Astrocyte (in vitro differentiated cells and primary cell): ENCODE data around the gene KRTAP21-2. TPM values are rescaled to one million over a fixed set of nuclear protein-coding genes. Genes with fewer than 3 reads are reported as not detected.

Source experiments
- DNase-seq: peaks from one replicate; pipeline ENCODE4 v3.0.0-alpha.2; 2010; ENCODE audit warnings: low read depth
- FAIRE-seq: peaks from 2 replicates; lab custom pipeline; 2011; peaks lifted over from hg19 to GRCh38; lab: Jason Lieb, UNC
- H2AFZ ChIP-seq: 2 replicates; pipeline ENCODE4 v1.6.0; 2012; ENCODE audit warnings: low read depth, low read length, inconsistent platforms
- H3K27ac ChIP-seq: 2 replicates; pipeline ENCODE4 v1.5.1; 2011; ENCODE audit warnings: low read depth, low read length, inconsistent platforms
- H3K27me3 ChIP-seq: 2 replicates; pipeline ENCODE4 v1.6.0; 2011; ENCODE audit warnings: low read length, inconsistent platforms; ENCODE audit not compliant: insufficient read depth
- H3K36me3 ChIP-seq: 2 replicates; pipeline ENCODE4 v1.5.1; 2011; ENCODE audit warnings: low read length, inconsistent platforms; ENCODE audit not compliant: insufficient read depth
- H3K4me1 ChIP-seq: 2 replicates; pipeline ENCODE4 v1.5.1; 2011; ENCODE audit warnings: low read length, inconsistent platforms; ENCODE audit not compliant: insufficient read depth
- H3K4me2 ChIP-seq: 2 replicates; pipeline ENCODE4 v1.6.0; 2012; ENCODE audit warnings: low read length, inconsistent platforms
- H3K4me3 ChIP-seq: 2 replicates; pipeline ENCODE4 v1.5.1; 2011; ENCODE audit warnings: low read depth, mild to moderate bottlenecking, low read length, inconsistent platforms; ENCODE audit not compliant: insufficient read depth
- H3K79me2 ChIP-seq: 2 replicates; pipeline ENCODE4 v1.6.0; 2012; ENCODE audit warnings: mild to moderate bottlenecking, low read length, inconsistent platforms; ENCODE audit not compliant: insufficient read depth
- H3K9ac ChIP-seq: 2 replicates; pipeline ENCODE4 v1.6.0; 2012; ENCODE audit warnings: mild to moderate bottlenecking, low read length, inconsistent platforms
- H3K9me3 ChIP-seq: 2 replicates; pipeline ENCODE4 v1.5.1; 2012; ENCODE audit warnings: low read depth, mild to moderate bottlenecking, low read length, inconsistent platforms; ENCODE audit not compliant: insufficient read depth
- H4K20me1 ChIP-seq: 2 replicates; pipeline ENCODE4 v1.6.0; 2012; ENCODE audit warnings: low read length, inconsistent platforms; ENCODE audit not compliant: insufficient read depth
- H3K27ac Mint-ChIP-seq: one replicate; pipeline ENCODE4 v1.8.0; 2021; ENCODE audit warnings: mild to moderate bottlenecking, mixed read lengths; ENCODE audit not compliant: unreplicated experiment
- H3K27me3 Mint-ChIP-seq: one replicate; pipeline ENCODE4 v1.8.0; 2021; ENCODE audit warnings: low read depth, mixed read lengths; ENCODE audit not compliant: unreplicated experiment
- H3K36me3 Mint-ChIP-seq: one replicate; pipeline ENCODE4 v1.8.0; 2021; ENCODE audit warnings: low read depth, mixed read lengths; ENCODE audit not compliant: unreplicated experiment
- H3K4me1 Mint-ChIP-seq: one replicate; pipeline ENCODE4 v1.8.0; 2021; ENCODE audit warnings: low read depth, mixed read lengths; ENCODE audit not compliant: unreplicated experiment
- H3K4me3 Mint-ChIP-seq: one replicate; pipeline ENCODE4 v1.8.0; 2021; ENCODE audit warnings: mild to moderate bottlenecking, moderate library complexity, mixed read lengths; ENCODE audit not compliant: unreplicated experiment
- H3K9me3 Mint-ChIP-seq: one replicate; pipeline ENCODE4 v1.8.0; 2021; ENCODE audit warnings: mild to moderate bottlenecking, mixed read lengths; ENCODE audit not compliant: unreplicated experiment
- EZH2 ChIP-seq: IDR thresholded peaks from 2 replicates; pipeline ENCODE4 v1.6.1; 2012; ENCODE audit warnings: mild to moderate bottlenecking, low read length, inconsistent platforms; ENCODE audit not compliant: insufficient read depth
- total RNA-seq: library from RNA; stranded (reverse); gene quantifications from 2 replicates; pipeline ENCODE4 v1.2.1, GENCODE V29; 2021
- TF ChIP-seq, protein P1 (sequence below): IDR thresholded peaks from 2 replicates; pipeline ENCODE4 v1.5.1; 2011; ENCODE audit warnings: low read depth, mild to moderate bottlenecking, inconsistent platforms, low read length, moderate library complexity; ENCODE audit not compliant: insufficient read depth

Gene KRTAP21-2
- total RNA-seq, 1 donor from 2014 or later: not detected

DNA sequence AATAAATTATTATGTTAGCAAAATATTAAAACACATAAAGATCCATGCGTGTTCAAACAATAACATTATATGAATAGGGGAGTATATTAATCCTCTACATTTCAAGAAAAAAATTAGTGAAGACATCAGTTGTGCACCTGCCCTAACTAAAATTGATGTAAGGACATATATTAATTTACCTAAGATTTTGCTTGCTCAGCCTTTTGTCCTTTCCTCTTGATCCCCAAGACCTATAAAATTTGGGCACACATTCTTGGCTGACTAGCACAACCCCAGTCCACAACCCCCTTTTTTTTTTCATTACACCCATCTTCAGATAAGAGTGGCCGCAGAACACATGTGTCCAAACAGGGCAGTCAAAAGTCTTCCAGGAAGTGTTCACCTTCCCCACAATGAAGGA is 6.6 kb downstream of the KRTAP21-2 start:
- Histone ChIP-seq H3K27me3 (no peaks in the 10 kb centered on the region), H3K9me3 (no peaks in the 10 kb centered on the region), H3K36me3 (no peaks in the 10 kb centered on the region), H3K4me2 (no peak overlapping the region), H3K4me1 (no peaks in the 10 kb centered on the region), H4K20me1 (no peaks in the 10 kb centered on the region), H2AFZ (no peak overlapping the region), H3K9ac (no peak overlapping the region), H3K27ac (no peak overlapping the region), H3K4me3 (no peak overlapping the region), H3K79me2 (no peaks in the 10 kb centered on the region)
- no peak overlapping the region for H3K27ac Mint-ChIP-seq
- H3K36me3 Mint-ChIP-seq: no peaks in the 10 kb centered on the region
- no peak for FAIRE-seq
- no peaks in the 10 kb centered on the region for H3K4me1 Mint-ChIP-seq
- H3K27me3 Mint-ChIP-seq: no peaks in the 10 kb centered on the region
- H3K4me3 Mint-ChIP-seq: no peak overlapping the region
- no peak for TF ChIP-seq EZH2
- TF ChIP-seq, protein P1, sequence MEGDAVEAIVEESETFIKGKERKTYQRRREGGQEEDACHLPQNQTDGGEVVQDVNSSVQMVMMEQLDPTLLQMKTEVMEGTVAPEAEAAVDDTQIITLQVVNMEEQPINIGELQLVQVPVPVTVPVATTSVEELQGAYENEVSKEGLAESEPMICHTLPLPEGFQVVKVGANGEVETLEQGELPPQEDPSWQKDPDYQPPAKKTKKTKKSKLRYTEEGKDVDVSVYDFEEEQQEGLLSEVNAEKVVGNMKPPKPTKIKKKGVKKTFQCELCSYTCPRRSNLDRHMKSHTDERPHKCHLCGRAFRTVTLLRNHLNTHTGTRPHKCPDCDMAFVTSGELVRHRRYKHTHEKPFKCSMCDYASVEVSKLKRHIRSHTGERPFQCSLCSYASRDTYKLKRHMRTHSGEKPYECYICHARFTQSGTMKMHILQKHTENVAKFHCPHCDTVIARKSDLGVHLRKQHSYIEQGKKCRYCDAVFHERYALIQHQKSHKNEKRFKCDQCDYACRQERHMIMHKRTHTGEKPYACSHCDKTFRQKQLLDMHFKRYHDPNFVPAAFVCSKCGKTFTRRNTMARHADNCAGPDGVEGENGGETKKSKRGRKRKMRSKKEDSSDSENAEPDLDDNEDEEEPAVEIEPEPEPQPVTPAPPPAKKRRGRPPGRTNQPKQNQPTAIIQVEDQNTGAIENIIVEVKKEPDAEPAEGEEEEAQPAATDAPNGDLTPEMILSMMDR: no peak
- no peaks in the 10 kb centered on the region for H3K9me3 Mint-ChIP-seq
- DNase-seq: no peak

DNA sequence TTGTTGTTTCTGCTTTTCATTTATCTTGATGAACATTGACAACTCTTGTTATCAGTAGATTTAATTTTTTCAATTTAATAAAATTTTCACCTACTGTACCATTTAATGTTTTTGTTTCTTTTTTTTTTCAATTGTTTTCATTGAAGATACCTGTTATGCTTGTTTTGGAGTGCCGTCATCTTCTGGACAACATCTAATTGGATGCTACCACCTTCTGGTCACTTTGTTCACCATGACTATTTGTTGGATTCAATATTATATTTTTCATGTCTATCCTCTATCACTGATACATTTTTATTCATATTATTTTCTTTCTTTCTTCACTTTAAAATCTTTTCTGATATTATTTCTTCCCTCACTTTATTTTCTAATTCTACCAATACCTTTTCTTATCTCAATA is 14.0 kb downstream of the KRTAP21-2 start:
- no peaks in the 10 kb centered on the region for H3K27me3 Mint-ChIP-seq
- Histone ChIP-seq H3K9ac (no peak overlapping the region), H3K27me3 (no peaks in the 10 kb centered on the region), H3K27ac (no peak overlapping the region), H3K36me3 (no peaks in the 10 kb centered on the region), H3K9me3 (no peaks in the 10 kb centered on the region), H3K79me2 (no peaks in the 10 kb centered on the region), H3K4me1 (no peaks in the 10 kb centered on the region), H2AFZ (no peak overlapping the region), H3K4me2 (no peak overlapping the region), H4K20me1 (no peaks in the 10 kb centered on the region), H3K4me3 (no peak overlapping the region)
- no peaks in the 10 kb centered on the region for H3K4me1 Mint-ChIP-seq
- H3K9me3 Mint-ChIP-seq: no peaks in the 10 kb centered on the region
- H3K27ac Mint-ChIP-seq: no peak overlapping the region
- H3K36me3 Mint-ChIP-seq: no peaks in the 10 kb centered on the region
- no peak for TF ChIP-seq EZH2
- TF ChIP-seq, protein P1: no peak
- no peak overlapping the region for H3K4me3 Mint-ChIP-seq
- no peak for DNase-seq
- no peak for FAIRE-seq

DNA sequence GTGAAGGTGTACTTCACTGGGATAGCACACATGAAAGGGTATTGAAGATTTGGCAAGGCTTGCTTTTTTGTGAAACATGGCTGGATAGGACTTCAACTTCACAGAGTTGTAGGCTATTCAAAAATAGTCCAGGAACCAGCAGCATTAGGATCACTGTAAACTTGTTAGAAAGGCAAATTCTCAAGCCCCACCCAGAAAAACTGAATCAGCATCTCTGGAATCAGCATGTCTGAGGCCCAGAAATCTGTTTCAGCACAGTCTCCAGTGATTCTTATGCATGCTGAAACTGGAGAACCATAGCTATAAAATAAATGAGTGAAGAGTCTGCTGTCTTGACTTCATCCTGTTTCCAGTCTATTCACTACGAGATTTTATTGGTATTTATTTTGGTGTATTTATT is 20.3 kb downstream of the KRTAP21-2 start:
- Mint-ChIP-seq H3K4me1 (no peaks in the 10 kb centered on the region), H3K4me3 (no peak overlapping the region), H3K27ac (no peak overlapping the region), H3K9me3 (no peaks in the 10 kb centered on the region), H3K27me3 (peaks cover 2% of the 10 kb centered on the region), H3K36me3 (no peaks in the 10 kb centered on the region)
- H3K4me1 ChIP-seq: no peaks in the 10 kb centered on the region
- H3K4me2 ChIP-seq: no peak overlapping the region
- H3K27me3 ChIP-seq: no peaks in the 10 kb centered on the region
- FAIRE-seq (no peak), DNase-seq (no peak)
- no peak overlapping the region for H3K9ac ChIP-seq
- no peak overlapping the region for H3K4me3 ChIP-seq
- H2AFZ ChIP-seq: no peak overlapping the region
- H3K27ac ChIP-seq: no peak overlapping the region
- no peaks in the 10 kb centered on the region for H3K36me3 ChIP-seq
- H3K79me2 ChIP-seq: no peaks in the 10 kb centered on the region
- no peak for TF ChIP-seq EZH2
- TF ChIP-seq, protein P1: no peak
- H4K20me1 ChIP-seq: no peaks in the 10 kb centered on the region
- no peaks in the 10 kb centered on the region for H3K9me3 ChIP-seq
